ENCODE measurements around the gene ZNF624.

- TF ChIP-seq CTCF (IDR thresholded peaks at IDR 0.05; ENCODE audit: low read depth, low read length, missing input control) (no peak), JUND (IDR thresholded peaks at IDR 0.05) (no peak), ATF3 (IDR thresholded peaks at IDR 0.05) (no peak), SP1 (IDR thresholded peaks at IDR 0.05) (no peak), YY1 (IDR thresholded peaks at IDR 0.05) (no peak), MAX (IDR thresholded peaks at IDR 0.05) (no peak), NR2F2 (IDR thresholded peaks at IDR 0.05) (no peak), TAF1 (conservative IDR thresholded peaks at IDR 0.05) (no peak), REST (IDR thresholded peaks at IDR 0.05) (no peak), FOXA2 (IDR thresholded peaks at IDR 0.05) (no peak)
Measured at GRCh38 chr17:16585796-16586195, 67.9 kb downstream of the ZNF624 start.

Measured in liver (tissue), 3 donors.